ENCODE measurements around the gene PIEZO1.

The PIEZO1 gene

GRCh38 chr16:88755745-88756443 is 29.1 kb downstream of the PIEZO1 start:
- H3K4me3 ChIP-seq (ENCODE audit: low read depth, low read length) = no peak overlapping the region
- DNase-seq (ENCODE audit: low read depth) = no peak

- no peak for DNase-seq (ENCODE audit: low read depth)
- H3K4me3 ChIP-seq (ENCODE audit: low read depth, low read length) = no peak overlapping the region
Measured at GRCh38 chr16:88754912-88755744, 29.9 kb downstream of the PIEZO1 start.

- no peak for DNase-seq (ENCODE audit: low read depth)
- no peak overlapping the region for H3K4me3 ChIP-seq (ENCODE audit: low read depth, low read length)
Measured at GRCh38 chr16:88754109-88754911, 30.7 kb downstream of the PIEZO1 start.

- DNase-seq (ENCODE audit: low read depth) = no peak
- no peak overlapping the region for H3K4me3 ChIP-seq (ENCODE audit: low read depth, low read length)
Measured at GRCh38 chr16:88753602-88754001, 31.4 kb downstream of the PIEZO1 start.

- H3K4me3 ChIP-seq (ENCODE audit: low read depth, low read length) = no peak overlapping the region
- DNase-seq (ENCODE audit: low read depth) = no peak
Measured at GRCh38 chr16:88753191-88753590, 31.8 kb downstream of the PIEZO1 start.

GRCh38 chr16:88752386-88753002 is 32.5 kb downstream of the PIEZO1 start:
- H3K4me3 ChIP-seq (ENCODE audit: low read depth, low read length) = no peak overlapping the region
- no peak for DNase-seq (ENCODE audit: low read depth)

- DNase-seq (ENCODE audit: low read depth) = no peak
- H3K4me3 ChIP-seq (ENCODE audit: low read depth, low read length) = no peak overlapping the region
Measured at GRCh38 chr16:88750854-88751253, 34.2 kb downstream of the PIEZO1 start.

GRCh38 chr16:88749358-88749757 is 35.7 kb downstream of the PIEZO1 start:
- H3K4me3 ChIP-seq (ENCODE audit: low read depth, low read length) = no peak overlapping the region
- no peak for DNase-seq (ENCODE audit: low read depth)

GRCh38 chr16:88748364-88748763 is 36.7 kb downstream of the PIEZO1 start:
- H3K4me3 ChIP-seq (ENCODE audit: low read depth, low read length) = no peak overlapping the region
- no peak for DNase-seq (ENCODE audit: low read depth)

- H3K4me3 ChIP-seq (ENCODE audit: low read depth, low read length) = no peak overlapping the region
- DNase-seq (ENCODE audit: low read depth) = no peak
Measured at GRCh38 chr16:88747588-88748301, 37.3 kb downstream of the PIEZO1 start.

- no peak for DNase-seq (ENCODE audit: low read depth)
- H3K4me3 ChIP-seq (ENCODE audit: low read depth, low read length) = no peak overlapping the region
Measured at GRCh38 chr16:88746506-88746905, 38.5 kb downstream of the PIEZO1 start.

GRCh38 chr16:88744577-88745521 is 40.2 kb downstream of the PIEZO1 start:
- H3K4me3 ChIP-seq (ENCODE audit: low read depth, low read length) = no peak overlapping the region

GRCh38 chr16:88743693-88744576 is 41.1 kb downstream of the PIEZO1 start:
- no peak overlapping the region for H3K4me3 ChIP-seq (ENCODE audit: low read depth, low read length)
- no peak for DNase-seq (ENCODE audit: low read depth)

More at GRCh38 chr16:88744577-88745521, 40.2 kb downstream of the PIEZO1 start:
- DNase-seq (ENCODE audit: low read depth) = no peak

GRCh38 chr16:88742896-88743605 is 42.0 kb downstream of the PIEZO1 start:
- H3K4me3 ChIP-seq (ENCODE audit: low read depth, low read length) = no peak overlapping the region
- no peak for DNase-seq (ENCODE audit: low read depth)

- H3K4me3 ChIP-seq (ENCODE audit: low read depth, low read length) = no peak overlapping the region
- no peak for DNase-seq (ENCODE audit: low read depth)
Measured at GRCh38 chr16:88741368-88741767, 43.7 kb downstream of the PIEZO1 start.

GRCh38 chr16:88740727-88741055 is 44.3 kb downstream of the PIEZO1 start:
- no peak for DNase-seq (ENCODE audit: low read depth)
- H3K4me3 ChIP-seq (ENCODE audit: low read depth, low read length) = no peak overlapping the region
